Kidney (tissue), 14 donors: ENCODE data around the gene GABRB1. TPM values are rescaled to one million over a fixed set of nuclear protein-coding genes. Genes with fewer than 3 reads are reported as not detected.
A peak's percentile ranks its signal among the peaks of the same experiment; 100 is the strongest.

Source experiments
- DNase-seq, 5 donors: peaks; one replicate each; pipeline ENCODE4 v3.0.0-alpha.2; 2013 to 2020
- FAIRE-seq: peaks from 2 replicates; lab custom pipeline; 2012; peaks lifted over from hg19 to GRCh38; lab: Jason Lieb, UNC
- H3K27ac ChIP-seq, 2 donors: one replicate each; pipeline ENCODE4 v1.7.0; 2013; ENCODE audit warnings: low read depth in 2 of 2, low read length in 2 of 2, inconsistent platforms in 1 of 2
- H3K27me3 ChIP-seq: one replicate; pipeline ENCODE4 v1.7.1; 2013; ENCODE audit warnings: low read length, inconsistent platforms; ENCODE audit not compliant: control insufficient read depth, insufficient read depth
- H3K36me3 ChIP-seq, 3 donors: one replicate each; pipeline versions ENCODE4 v1.7.0 to v1.7.1; 2013; ENCODE audit warnings: low read length in 3 of 3, control low read depth in 1 of 3, inconsistent platforms in 1 of 3; ENCODE audit not compliant: insufficient read depth in 3 of 3, control insufficient read depth in 2 of 3
- H3K4me1 ChIP-seq, 3 donors: one replicate each; pipeline versions ENCODE4 v1.7.0 to v1.7.1; 2013; ENCODE audit warnings: low read length in 3 of 3, inconsistent platforms in 1 of 3, low read depth in 1 of 3; ENCODE audit not compliant: control insufficient read depth in 2 of 3, insufficient read depth in 2 of 3
- H3K4me3 ChIP-seq, 3 donors: one replicate each; pipeline versions ENCODE4 v1.7.0 to v1.8.1; 2013; ENCODE audit warnings: low read length in 3 of 3, control low read depth in 1 of 3, inconsistent platforms in 1 of 3
- H3K9ac ChIP-seq, 3 donors: one replicate each; pipeline versions ENCODE4 v1.7.0 to v1.7.1; 2013; ENCODE audit warnings: low read length in 3 of 3, control low read depth in 1 of 3, inconsistent platforms in 1 of 3
- H3K9me3 ChIP-seq, 3 donors: one replicate each; pipeline versions ENCODE4 v1.7.0 to v1.7.1; 2013; ENCODE audit warnings: low read length in 3 of 3, control low read depth in 1 of 3, inconsistent platforms in 1 of 3; ENCODE audit not compliant: control insufficient read depth in 2 of 3, insufficient read depth in 1 of 3
- intact Hi-C: fragments of 100-400 bp; cut with DNase I; formaldehyde crosslinking; loops from one replicate; pipeline ENCODE4 v1.11.1; 2022
- polyA plus RNA-seq: library from polyadenylated mRNA; stranded (reverse); fragments of 350-450 nt; fragmentation: Illumina TruSeq; extraction: RNeasy Lipid Tissue Mini Kit (QIAGEN cat#74804); gene quantifications from one replicate; pipeline ENCODE4 v1.2.3, GENCODE V29; 2014; ENCODE audit warnings: low read depth, low replicate concordance; ENCODE audit not compliant: insufficient read depth
- total RNA-seq: library from RNA; stranded (reverse); fragmentation: NEBNext Ultra II Directional; extraction: Animal tissue kit (Norgen Biotek cat#: 25700); gene quantifications from one replicate; pipeline ENCODE4 v1.2.1, GENCODE V29; 2021
- TF ChIP-seq, protein P1 (sequence below): IDR thresholded peaks from 3 replicates; pipeline ENCODE4 v1.5.1; 2012; ENCODE audit warnings: mild to moderate bottlenecking, moderate library complexity, borderline replicate concordance; ENCODE audit not compliant: insufficient read depth; ENCODE audit errors: extremely low read depth
- donor health status: control.
- donor health status: control.
- donor health status: control.
- donor health status: control.
- donor health status: control.
- donor health status: DM: yes; HTN: yes; CAD: no.
- donor health status: Normal renal cell carcinoma (clear cell type).

GABRB1 gene
- total and polyA plus RNA-seq, 2 donors from 2014 or later: 0.79 to 0.82 TPM

DNA sequence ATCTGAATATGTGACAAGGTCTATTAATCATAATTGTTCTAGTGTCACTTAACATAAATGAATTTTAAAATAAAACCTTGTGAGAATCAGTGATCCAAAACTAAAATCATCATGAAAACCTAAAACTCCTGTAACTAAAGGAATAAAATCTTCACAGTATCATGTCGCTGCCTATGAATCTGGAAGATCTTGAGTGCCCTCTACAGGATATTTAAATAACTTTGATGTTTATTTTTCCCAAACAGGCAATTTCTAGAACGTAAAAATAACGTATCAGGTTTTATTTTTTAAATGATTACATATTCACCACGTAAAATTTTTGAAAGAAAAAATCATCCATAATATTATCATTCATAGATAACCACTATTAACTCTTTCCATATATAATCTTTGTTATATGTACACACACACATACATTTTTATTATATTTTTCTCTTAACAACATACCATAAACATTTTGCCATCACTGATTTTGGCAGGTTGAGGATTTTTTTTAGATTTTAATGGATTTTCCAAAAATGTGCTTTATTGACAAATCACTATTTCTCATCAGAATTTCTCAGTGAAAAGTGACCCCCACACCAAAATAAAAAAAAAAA is 352.6 kb downstream of the GABRB1 start:
- H3K9ac ChIP-seq: no peak overlapping the region
- intact Hi-C loops: no loop called here
- TF ChIP-seq, protein P1, sequence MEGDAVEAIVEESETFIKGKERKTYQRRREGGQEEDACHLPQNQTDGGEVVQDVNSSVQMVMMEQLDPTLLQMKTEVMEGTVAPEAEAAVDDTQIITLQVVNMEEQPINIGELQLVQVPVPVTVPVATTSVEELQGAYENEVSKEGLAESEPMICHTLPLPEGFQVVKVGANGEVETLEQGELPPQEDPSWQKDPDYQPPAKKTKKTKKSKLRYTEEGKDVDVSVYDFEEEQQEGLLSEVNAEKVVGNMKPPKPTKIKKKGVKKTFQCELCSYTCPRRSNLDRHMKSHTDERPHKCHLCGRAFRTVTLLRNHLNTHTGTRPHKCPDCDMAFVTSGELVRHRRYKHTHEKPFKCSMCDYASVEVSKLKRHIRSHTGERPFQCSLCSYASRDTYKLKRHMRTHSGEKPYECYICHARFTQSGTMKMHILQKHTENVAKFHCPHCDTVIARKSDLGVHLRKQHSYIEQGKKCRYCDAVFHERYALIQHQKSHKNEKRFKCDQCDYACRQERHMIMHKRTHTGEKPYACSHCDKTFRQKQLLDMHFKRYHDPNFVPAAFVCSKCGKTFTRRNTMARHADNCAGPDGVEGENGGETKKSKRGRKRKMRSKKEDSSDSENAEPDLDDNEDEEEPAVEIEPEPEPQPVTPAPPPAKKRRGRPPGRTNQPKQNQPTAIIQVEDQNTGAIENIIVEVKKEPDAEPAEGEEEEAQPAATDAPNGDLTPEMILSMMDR: peak; percentile 18
- DNase-seq: peak in 2 of 5 donors; percentile 48 to 58
- H3K27me3 ChIP-seq: no peaks in the 10 kb centered on the region
- H3K36me3 ChIP-seq: no peaks in the 10 kb centered on the region
- FAIRE-seq: peak; percentile 98
- no peak overlapping the region for H3K4me3 ChIP-seq
- no peaks in the 10 kb centered on the region for H3K9me3 ChIP-seq
- H3K27ac ChIP-seq: no peak overlapping the region
- no peaks in the 10 kb centered on the region for H3K4me1 ChIP-seq

GRCh38 chr4:47386146-47386545 is 354.8 kb downstream of the GABRB1 start:
- intact Hi-C loops: no loop called here
- Histone ChIP-seq H3K9ac (no peak overlapping the region), H3K4me3 (no peak overlapping the region), H3K4me1 (no peaks in the 10 kb centered on the region), H3K27me3 (no peaks in the 10 kb centered on the region), H3K9me3 (no peaks in the 10 kb centered on the region), H3K27ac (no peak overlapping the region), H3K36me3 (no peaks in the 10 kb centered on the region)
- TF ChIP-seq, protein P1: no peak
- FAIRE-seq (no peak), DNase-seq (no peak)

- intact Hi-C loops: no loop called here
- DNase-seq (no peak), FAIRE-seq (no peak)
- TF ChIP-seq, protein P1: no peak
- no peaks in the 10 kb centered on the region for H3K27me3 ChIP-seq
- H3K9ac ChIP-seq: no peak overlapping the region
- H3K27ac ChIP-seq: no peak overlapping the region
- no peaks in the 10 kb centered on the region for H3K9me3 ChIP-seq
- H3K4me1 ChIP-seq: no peaks in the 10 kb centered on the region
- H3K36me3 ChIP-seq: no peaks in the 10 kb centered on the region
- H3K4me3 ChIP-seq: no peak overlapping the region
Observed at GRCh38 chr4:47386561-47387235, 355.3 kb downstream of the GABRB1 start.
